SK-N-SH treated with all-trans-retinoic acid at 6 μM for 48 hours (cell line): ENCODE results near the gene ULK4.

Experiments
- ATAC-seq: fragments of 200-7000 bp; cut with Tn5 transposase; 3 replicates; pipeline ENCODE4 v1.9.1; 2020; ENCODE audit warnings: mild to moderate bottlenecking, moderate library complexity
- ARNTL ChIP-seq: fragments of 450-650 bp; formaldehyde crosslinking; IDR thresholded peaks from 2 replicates; pipeline ENCODE4 v1.5.0; 2020; ENCODE audit warnings: low read depth, mild to moderate bottlenecking, moderate library complexity, borderline replicate concordance
- BACH2 ChIP-seq: fragments of 250-450 bp; sonication (Bioruptor Pico); IDR thresholded peaks from 2 replicates; pipeline ENCODE4 v1.9.0; 2021; ENCODE audit warnings: mild to moderate bottlenecking, borderline replicate concordance
- CSRNP3 ChIP-seq: fragments of 250-450 bp; sonication (Bioruptor Pico); IDR thresholded peaks from 2 replicates; pipeline ENCODE4 v1.5.1; 2021; ENCODE audit warnings: mild to moderate bottlenecking, moderate library complexity
- ESRRG ChIP-seq: fragments of 250-450 bp; sonication (Bioruptor Pico); IDR thresholded peaks from 2 replicates; pipeline ENCODE4 v1.6.1; 2021; ENCODE audit warnings: mild to moderate bottlenecking
- GLIS3 ChIP-seq: fragments of 250-450 bp; sonication (Bioruptor Pico); IDR thresholded peaks from 2 replicates; pipeline ENCODE4 v1.5.0; 2020; ENCODE audit warnings: mild to moderate bottlenecking, moderate library complexity
- ISL1 ChIP-seq: fragments of 250-450 bp; sonication (Bioruptor Pico); IDR thresholded peaks from 2 replicates; pipeline ENCODE4 v2.1.2; 2022; ENCODE audit warnings: mild to moderate bottlenecking, moderate library complexity
- OSR1 ChIP-seq: fragments of 250-450 bp; sonication (Bioruptor Pico); IDR thresholded peaks from 2 replicates; pipeline ENCODE4 v1.8.0; 2022; ENCODE audit warnings: moderate library complexity, mild to moderate bottlenecking, inconsistent platforms
- PPARA ChIP-seq: fragments of 250-450 bp; sonication (Bioruptor Pico); IDR thresholded peaks from 2 replicates; pipeline ENCODE4 v1.5.0; 2020; ENCODE audit warnings: mild to moderate bottlenecking, borderline replicate concordance
- RARB ChIP-seq: fragments of 250-450 bp; sonication (Bioruptor Pico); IDR thresholded peaks from 2 replicates; pipeline ENCODE4 v1.8.0; 2021; ENCODE audit warnings: mild to moderate bottlenecking, moderate library complexity
- TCF4 ChIP-seq: fragments of 250-450 bp; sonication (Bioruptor Pico); IDR thresholded peaks from 2 replicates; pipeline ENCODE4 v1.8.0; 2021; ENCODE audit warnings: mild to moderate bottlenecking, moderate library complexity, borderline replicate concordance
- TSHZ2 ChIP-seq: fragments of 250-450 bp; sonication (Bioruptor Pico); IDR thresholded peaks from 2 replicates; pipeline ENCODE4 v1.5.0; 2020; ENCODE audit warnings: mild to moderate bottlenecking, moderate library complexity
- ZC3H10 ChIP-seq: fragments of 250-450 bp; sonication (Bioruptor Pico); IDR thresholded peaks from 2 replicates; pipeline ENCODE4 v1.5.1; 2021; ENCODE audit warnings: mild to moderate bottlenecking, moderate library complexity
- ZFP3 ChIP-seq: fragments of 250-450 bp; sonication (Bioruptor Pico); IDR thresholded peaks from 2 replicates; pipeline ENCODE4 v1.5.0; 2020; ENCODE audit warnings: mild to moderate bottlenecking, moderate library complexity
- ZFP30 ChIP-seq: fragments of 450-650 bp; formaldehyde crosslinking; IDR thresholded peaks from 2 replicates; pipeline ENCODE4 v1.5.0; 2022; ENCODE audit warnings: mild to moderate bottlenecking, moderate library complexity
- ZNF565 ChIP-seq: fragments of 450-650 bp; formaldehyde crosslinking; conservative IDR thresholded peaks from 2 replicates; pipeline ENCODE4 v1.5.0; 2020; ENCODE audit warnings: low read depth, mild to moderate bottlenecking, moderate library complexity
- ZNF70 ChIP-seq: fragments of 450-650 bp; formaldehyde crosslinking; IDR thresholded peaks from 2 replicates; pipeline ENCODE4 v1.5.0; 2020; ENCODE audit warnings: mild to moderate bottlenecking, moderate library complexity
- ZNF8 ChIP-seq: fragments of 450-650 bp; formaldehyde crosslinking; IDR thresholded peaks from 2 replicates; pipeline ENCODE4 v1.5.0; 2020; ENCODE audit warnings: mild to moderate bottlenecking, moderate library complexity
- TF ChIP-seq, protein P1 (sequence below): fragments of 250-450 bp; sonication (Bioruptor Pico); IDR thresholded peaks from 2 replicates; pipeline ENCODE4 v1.8.0; 2020; ENCODE audit warnings: mild to moderate bottlenecking, moderate library complexity, borderline replicate concordance
- TF ChIP-seq, protein P2 (sequence below): fragments of 250-450 bp; sonication (Bioruptor Pico); IDR thresholded peaks from 2 replicates; pipeline ENCODE4 v1.5.1; 2020; ENCODE audit warnings: low read depth, mild to moderate bottlenecking, moderate library complexity
- TF ChIP-seq, protein P3 (sequence below): fragments of 250-450 bp; sonication (Bioruptor Pico); IDR thresholded peaks from 2 replicates; pipeline ENCODE4 v1.8.0; 2021; ENCODE audit warnings: low read depth, mild to moderate bottlenecking, moderate library complexity, borderline replicate concordance

The ULK4 gene

DNA sequence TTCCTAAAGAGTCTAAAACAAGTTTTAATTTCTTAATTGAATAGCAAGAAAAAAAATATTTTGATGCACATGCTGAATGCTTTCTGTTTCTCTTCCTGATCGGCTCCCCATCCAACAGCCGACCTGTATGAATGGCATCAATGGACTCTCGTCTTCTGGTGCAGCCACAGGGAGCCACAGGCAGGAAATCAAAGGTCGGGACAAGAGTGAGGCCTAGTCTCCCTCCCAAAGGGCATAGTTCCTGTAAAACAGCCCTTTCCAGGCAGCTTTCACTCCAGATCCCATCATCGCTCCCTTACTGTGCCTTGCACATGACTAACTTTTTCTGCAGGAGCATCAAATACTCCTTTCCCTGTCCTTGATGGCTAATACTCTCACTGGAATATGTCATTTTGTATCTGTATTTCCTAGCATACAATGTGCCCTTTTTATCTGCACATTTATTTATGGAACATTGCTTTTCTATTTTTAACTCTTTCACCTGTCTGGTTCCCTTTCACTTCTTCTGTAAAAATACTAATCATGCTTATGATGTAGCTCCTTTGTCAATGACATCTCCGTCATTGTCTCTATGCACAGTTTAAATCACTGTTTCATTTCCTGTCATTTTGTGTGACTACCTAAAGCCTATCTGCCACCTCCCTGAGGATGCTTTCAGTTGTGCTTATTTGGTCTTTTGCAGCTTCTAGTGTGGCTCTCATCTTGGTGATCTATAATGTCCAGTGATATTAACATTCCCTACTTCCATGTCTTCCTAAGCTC is 436.4 kb downstream of the ULK4 start:
- TF ChIP-seq ZFP3 (CRISPR knock-in tag) (no peak), CSRNP3 (CRISPR knock-in tag) (no peak), TSHZ2 (CRISPR knock-in tag) (no peak), ZFP30 (CRISPR knock-in tag) (no peak), ZNF70 (CRISPR knock-in tag) (no peak), BACH2 (no peak), GLIS3 (CRISPR knock-in tag) (no peak), ZNF565 (CRISPR knock-in tag) (no peak), PPARA (no peak), OSR1 (CRISPR knock-in tag) (no peak), ARNTL (CRISPR knock-in tag) (no peak), ZC3H10 (CRISPR knock-in tag) (no peak), ZNF8 (CRISPR knock-in tag) (no peak), ESRRG (CRISPR knock-in tag) (no peak)
- TF ChIP-seq, protein P1, sequence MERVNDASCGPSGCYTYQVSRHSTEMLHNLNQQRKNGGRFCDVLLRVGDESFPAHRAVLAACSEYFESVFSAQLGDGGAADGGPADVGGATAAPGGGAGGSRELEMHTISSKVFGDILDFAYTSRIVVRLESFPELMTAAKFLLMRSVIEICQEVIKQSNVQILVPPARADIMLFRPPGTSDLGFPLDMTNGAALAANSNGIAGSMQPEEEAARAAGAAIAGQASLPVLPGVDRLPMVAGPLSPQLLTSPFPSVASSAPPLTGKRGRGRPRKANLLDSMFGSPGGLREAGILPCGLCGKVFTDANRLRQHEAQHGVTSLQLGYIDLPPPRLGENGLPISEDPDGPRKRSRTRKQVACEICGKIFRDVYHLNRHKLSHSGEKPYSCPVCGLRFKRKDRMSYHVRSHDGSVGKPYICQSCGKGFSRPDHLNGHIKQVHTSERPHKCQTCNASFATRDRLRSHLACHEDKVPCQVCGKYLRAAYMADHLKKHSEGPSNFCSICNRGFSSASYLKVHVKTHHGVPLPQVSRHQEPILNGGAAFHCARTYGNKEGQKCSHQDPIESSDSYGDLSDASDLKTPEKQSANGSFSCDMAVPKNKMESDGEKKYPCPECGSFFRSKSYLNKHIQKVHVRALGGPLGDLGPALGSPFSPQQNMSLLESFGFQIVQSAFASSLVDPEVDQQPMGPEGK: no peak
- TF ChIP-seq, protein P2, sequence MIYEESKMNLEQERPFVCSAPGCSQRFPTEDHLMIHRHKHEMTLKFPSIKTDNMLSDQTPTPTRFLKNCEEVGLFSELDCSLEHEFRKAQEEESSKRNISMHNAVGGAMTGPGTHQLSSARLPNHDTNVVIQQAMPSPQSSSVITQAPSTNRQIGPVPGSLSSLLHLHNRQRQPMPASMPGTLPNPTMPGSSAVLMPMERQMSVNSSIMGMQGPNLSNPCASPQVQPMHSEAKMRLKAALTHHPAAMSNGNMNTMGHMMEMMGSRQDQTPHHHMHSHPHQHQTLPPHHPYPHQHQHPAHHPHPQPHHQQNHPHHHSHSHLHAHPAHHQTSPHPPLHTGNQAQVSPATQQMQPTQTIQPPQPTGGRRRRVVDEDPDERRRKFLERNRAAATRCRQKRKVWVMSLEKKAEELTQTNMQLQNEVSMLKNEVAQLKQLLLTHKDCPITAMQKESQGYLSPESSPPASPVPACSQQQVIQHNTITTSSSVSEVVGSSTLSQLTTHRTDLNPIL (CRISPR knock-in tag): no peak
- no peak for ATAC-seq

GRCh38 chr3:41523897-41524296 is 438.0 kb downstream of the ULK4 start:
- no peak for ATAC-seq
- TF ChIP-seq OSR1 (CRISPR knock-in tag) (no peak), ZC3H10 (CRISPR knock-in tag) (no peak)

DNA sequence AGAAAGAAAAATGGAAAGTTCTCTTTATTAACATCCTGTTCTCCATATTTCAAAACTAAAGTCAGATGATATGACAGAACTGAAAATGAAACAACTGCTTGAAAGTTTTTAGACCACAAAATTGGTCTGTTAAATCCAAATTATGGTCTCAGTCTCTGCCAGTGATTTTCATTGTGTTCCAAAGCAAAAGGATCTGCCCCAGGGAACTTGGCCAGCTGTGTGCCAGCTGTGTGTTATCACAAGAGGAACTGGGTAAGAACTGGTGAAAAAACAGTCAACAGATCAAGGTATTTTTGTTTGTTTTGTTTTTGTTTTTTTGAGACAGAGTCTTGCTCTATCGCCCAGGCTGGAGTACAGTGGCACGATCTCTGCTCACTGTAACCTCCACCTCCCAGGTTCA is 439.3 kb downstream of the ULK4 start:
- no peak for ATAC-seq
- TF ChIP-seq CSRNP3 (CRISPR knock-in tag) (no peak), ZNF8 (CRISPR knock-in tag) (no peak), ZNF565 (CRISPR knock-in tag) (no peak), TSHZ2 (CRISPR knock-in tag) (no peak), ZNF70 (CRISPR knock-in tag) (no peak), ISL1 (CRISPR knock-in tag) (no peak), ZFP30 (CRISPR knock-in tag) (no peak), TCF4 (CRISPR knock-in tag) (no peak), RARB (CRISPR knock-in tag) (no peak), BACH2 (no peak), GLIS3 (CRISPR knock-in tag) (no peak)
- TF ChIP-seq, protein P2 (CRISPR knock-in tag): no peak
- TF ChIP-seq, protein P3, sequence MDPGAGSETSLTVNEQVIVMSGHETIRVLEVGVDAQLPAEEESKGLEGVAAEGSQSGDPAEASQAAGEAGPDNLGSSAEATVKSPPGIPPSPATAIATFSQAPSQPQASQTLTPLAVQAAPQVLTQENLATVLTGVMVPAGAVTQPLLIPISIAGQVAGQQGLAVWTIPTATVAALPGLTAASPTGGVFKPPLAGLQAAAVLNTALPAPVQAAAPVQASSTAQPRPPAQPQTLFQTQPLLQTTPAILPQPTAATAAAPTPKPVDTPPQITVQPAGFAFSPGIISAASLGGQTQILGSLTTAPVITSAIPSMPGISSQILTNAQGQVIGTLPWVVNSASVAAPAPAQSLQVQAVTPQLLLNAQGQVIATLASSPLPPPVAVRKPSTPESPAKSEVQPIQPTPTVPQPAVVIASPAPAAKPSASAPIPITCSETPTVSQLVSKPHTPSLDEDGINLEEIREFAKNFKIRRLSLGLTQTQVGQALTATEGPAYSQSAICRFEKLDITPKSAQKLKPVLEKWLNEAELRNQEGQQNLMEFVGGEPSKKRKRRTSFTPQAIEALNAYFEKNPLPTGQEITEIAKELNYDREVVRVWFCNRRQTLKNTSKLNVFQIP (CRISPR knock-in tag): no peak
